Measurements from ENCODE around the gene TPK1. TPM values are rescaled to one million over a fixed set of nuclear protein-coding genes. Genes with fewer than 3 reads are reported as not detected.

Gene TPK1
- total RNA-seq (10 to 100 TPM; 20.3 to 21.7 TPM), total RNA-seq (17.6 to 34.5 reads per million in 2 donors)

DNA sequence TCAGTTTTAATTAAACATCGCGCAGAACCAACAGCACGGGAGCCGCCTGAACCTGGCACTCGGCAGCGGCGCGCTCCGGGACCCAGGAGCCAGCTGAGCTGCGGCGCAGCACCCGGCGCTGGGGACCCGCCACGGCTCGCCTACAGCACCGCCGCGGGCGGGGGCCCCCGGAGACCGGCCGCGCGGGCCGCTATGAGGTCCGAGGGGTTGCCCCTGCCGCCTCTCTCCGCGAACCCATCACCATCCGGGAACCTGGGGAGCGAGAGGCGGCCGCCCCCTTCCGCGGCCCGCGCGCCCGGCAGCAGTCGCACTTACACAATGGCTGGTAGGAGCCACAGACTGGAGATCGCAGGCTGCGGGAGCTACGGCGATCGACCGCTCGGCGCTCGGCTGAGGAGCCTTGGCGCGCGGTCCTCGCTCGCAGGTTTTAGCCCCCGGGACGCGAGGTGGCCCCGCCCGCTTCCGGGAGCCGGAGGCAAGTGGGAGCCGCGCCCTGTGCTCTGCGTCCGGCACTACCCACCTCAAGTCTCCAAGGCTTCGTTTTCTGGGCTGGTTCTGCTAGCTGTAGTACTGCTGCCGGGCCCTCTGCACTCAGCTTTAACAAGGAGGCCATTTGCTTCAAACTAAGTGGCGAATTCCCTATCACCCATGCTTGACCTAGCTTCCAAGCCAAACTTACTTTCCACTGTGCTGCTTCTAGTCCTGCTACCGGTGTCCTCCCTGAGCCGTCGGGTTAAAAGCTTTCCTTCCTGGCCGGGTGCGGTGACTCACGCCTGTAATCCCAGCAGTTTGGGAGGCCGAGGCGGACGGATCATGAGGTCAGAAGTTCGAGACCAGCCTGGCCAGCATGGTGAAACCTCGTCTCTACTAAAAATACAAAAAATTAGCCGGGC lies at the start of gene TPK1:
TPK1 (minus strand) TSS at position 402 of the 893 bp plus-strand sequence. CDS start 451 bp downstream, outside the sequence.
- peak; percentile 80 to 83 (median 81) for DNase-seq
- ATAC-seq, result peak; percentile 92
- no peaks in the 10 kb centered on the region for H3K9me3 ChIP-seq (ENCODE audit: control insufficient read depth, low read length, poor library complexity, severe bottlenecking)
- H3K4me3 Mint-ChIP-seq, result peak within 1 kb of the TSS; percentile 97
- H3K36me3 Mint-ChIP-seq (ENCODE audit: low read depth), result peaks cover 2% of the 10 kb centered on the region
- peak within 1 kb of the TSS; percentile 97 for H3K27ac Mint-ChIP-seq
- H3K4me1 Mint-ChIP-seq, result peaks cover 19% of the 10 kb centered on the region
- H3K27me3 Mint-ChIP-seq, result no peaks in the 10 kb centered on the region

DNA sequence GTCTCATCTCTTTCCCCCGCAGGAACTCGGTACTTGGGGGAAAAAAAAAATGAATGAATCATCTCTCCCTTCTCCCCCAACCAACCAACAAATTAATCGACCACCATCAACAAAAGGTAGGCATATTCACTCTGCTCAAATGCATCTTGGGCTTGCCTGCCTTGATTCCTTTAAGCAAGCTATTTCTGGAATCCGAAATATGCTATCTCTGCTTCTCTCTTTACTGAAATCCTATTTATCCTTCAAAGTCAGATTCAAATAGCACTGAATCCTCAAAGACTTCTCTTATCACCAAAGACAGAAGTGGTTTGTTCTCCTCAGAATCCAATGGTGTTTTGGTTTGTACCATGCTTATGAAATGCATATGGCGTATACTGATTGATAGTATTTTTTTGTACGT lies 49.6 kb upstream of the TPK1 start:
- H3K27ac Mint-ChIP-seq, result no peak overlapping the region
- ATAC-seq, result no peak

DNA sequence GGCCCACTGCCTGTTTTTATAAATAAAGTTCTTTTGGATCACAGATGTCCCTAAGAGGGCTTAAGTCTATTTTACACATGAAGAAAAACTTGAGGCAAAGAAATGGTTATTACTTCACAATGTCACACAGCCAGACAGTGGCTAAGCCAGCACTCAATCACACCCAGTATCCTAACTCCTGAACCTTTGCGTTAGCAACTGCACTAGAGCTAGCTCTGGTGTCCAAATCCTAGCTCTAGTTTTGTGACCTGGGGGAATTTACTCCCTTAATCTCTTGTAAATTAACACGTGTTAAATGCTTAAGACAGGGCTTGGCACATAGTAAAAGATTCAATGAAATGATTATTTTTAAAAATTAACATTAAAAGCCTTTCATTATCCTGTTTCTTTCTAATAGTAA lies 49.0 kb upstream of the TPK1 start:
- peaks cover 3% of the 10 kb centered on the region for H3K4me1 Mint-ChIP-seq
- ATAC-seq (no peak), DNase-seq (no peak)
- H3K4me3 Mint-ChIP-seq, result no peak overlapping the region
- H3K27me3 Mint-ChIP-seq, result no peaks in the 10 kb centered on the region
- H3K36me3 Mint-ChIP-seq (ENCODE audit: low read depth), result no peaks in the 10 kb centered on the region
- no peaks in the 10 kb centered on the region for H3K9me3 ChIP-seq (ENCODE audit: control insufficient read depth, low read length, poor library complexity, severe bottlenecking)
- no peak overlapping the region for H3K27ac Mint-ChIP-seq

More for the DNA sequence above, 49.6 kb upstream of the TPK1 start:
- Mint-ChIP-seq H3K4me3 (no peak overlapping the region), H3K4me1 (peaks cover 3% of the 10 kb centered on the region), H3K27me3 (no peaks in the 10 kb centered on the region), H3K36me3 (ENCODE audit: low read depth) (no peaks in the 10 kb centered on the region)
- no peak for DNase-seq
- H3K9me3 ChIP-seq (ENCODE audit: control insufficient read depth, low read length, poor library complexity, severe bottlenecking), result no peaks in the 10 kb centered on the region

DNA sequence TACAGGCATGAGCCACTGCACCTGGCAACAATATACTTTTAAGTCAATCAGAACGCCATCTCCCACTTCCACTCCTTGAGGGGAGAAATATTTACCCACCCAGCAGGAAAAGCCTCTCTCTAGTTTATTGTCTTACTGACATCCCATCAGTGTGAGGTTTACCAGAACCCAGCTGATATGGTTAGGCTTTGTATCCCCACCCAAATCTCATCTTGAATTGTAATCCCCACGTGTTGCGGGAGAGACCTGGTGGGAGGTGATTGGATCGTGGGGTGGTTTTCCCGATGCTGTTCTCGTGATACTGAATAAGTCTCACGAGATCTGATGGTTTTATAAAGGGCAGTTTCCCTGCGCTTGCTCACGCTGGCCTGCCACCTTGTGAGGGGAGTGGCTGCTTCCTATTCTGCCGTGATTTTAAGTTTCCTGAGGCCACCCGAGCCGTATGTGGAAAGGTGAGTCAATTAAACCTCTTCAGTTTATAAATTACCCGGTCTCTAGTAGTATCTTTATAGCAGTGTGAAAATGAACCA lies 37.5 kb upstream of the TPK1 start:
- H3K9me3 ChIP-seq (ENCODE audit: control insufficient read depth, low read length, poor library complexity, severe bottlenecking), result no peaks in the 10 kb centered on the region
- Mint-ChIP-seq H3K27me3 (peaks cover 29% of the 10 kb centered on the region), H3K36me3 (ENCODE audit: low read depth) (peaks cover 5% of the 10 kb centered on the region), H3K4me3 (no peak overlapping the region), H3K27ac (no peak overlapping the region), H3K4me1 (peaks cover 6% of the 10 kb centered on the region)
- ATAC-seq (no peak), DNase-seq (no peak)

DNA sequence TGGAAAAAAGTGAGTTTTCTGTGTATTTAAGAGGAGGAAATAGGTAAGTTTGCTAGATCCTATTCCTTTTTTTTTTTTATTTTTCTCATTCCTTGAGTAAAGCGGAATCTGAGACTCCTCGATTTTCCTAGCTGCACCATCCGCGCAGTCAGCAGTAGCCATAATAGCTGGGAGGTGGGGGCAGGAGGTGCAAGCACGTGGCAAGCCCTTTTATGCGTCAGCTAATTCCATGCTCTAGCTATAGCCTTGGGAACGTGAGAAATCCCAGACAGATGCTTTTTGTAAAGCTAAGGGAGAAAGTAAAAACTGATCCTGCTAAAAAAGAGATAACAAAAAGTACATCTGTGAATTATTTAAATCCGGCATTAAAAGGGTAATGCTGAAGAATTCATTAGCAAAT lies 33.2 kb upstream of the TPK1 start:
- no peaks in the 10 kb centered on the region for H3K9me3 ChIP-seq (ENCODE audit: control insufficient read depth, low read length, poor library complexity, severe bottlenecking)
- H3K4me1 Mint-ChIP-seq, result peaks cover 5% of the 10 kb centered on the region
- no peak for DNase-seq
- peaks cover 3% of the 10 kb centered on the region for H3K36me3 Mint-ChIP-seq (ENCODE audit: low read depth)
- ATAC-seq, result no peak
- H3K4me3 Mint-ChIP-seq, result no peak overlapping the region
- H3K27me3 Mint-ChIP-seq, result peaks cover 19% of the 10 kb centered on the region
- H3K27ac Mint-ChIP-seq, result no peak overlapping the region

DNA sequence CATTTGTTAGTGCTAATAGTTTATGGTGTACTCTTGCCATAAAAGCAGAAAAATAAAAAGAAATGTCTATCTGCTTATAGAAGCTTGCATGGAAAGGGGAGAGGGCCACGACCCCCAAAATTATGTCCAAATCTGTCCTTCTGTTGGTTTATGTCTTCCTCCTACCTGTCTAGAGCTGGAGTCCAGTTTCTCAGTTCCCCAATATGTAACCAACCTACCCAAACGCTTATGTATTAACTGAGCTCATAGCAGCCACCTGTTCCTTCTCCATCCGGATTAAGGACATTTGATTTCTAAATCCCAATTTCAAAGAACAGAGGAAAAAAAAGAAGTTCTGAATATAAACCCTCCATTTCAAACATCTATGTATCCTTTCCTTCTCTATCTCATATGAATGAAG lies 30.3 kb upstream of the TPK1 start:
- no peaks in the 10 kb centered on the region for H3K9me3 ChIP-seq (ENCODE audit: control insufficient read depth, low read length, poor library complexity, severe bottlenecking)
- no peak overlapping the region for H3K27ac Mint-ChIP-seq
- ATAC-seq (no peak), DNase-seq (no peak)
- no peak overlapping the region for H3K4me3 Mint-ChIP-seq
- H3K27me3 Mint-ChIP-seq, result peaks cover 13% of the 10 kb centered on the region
- H3K36me3 Mint-ChIP-seq (ENCODE audit: low read depth), result no peaks in the 10 kb centered on the region
- H3K4me1 Mint-ChIP-seq, result peaks cover 3% of the 10 kb centered on the region

DNA sequence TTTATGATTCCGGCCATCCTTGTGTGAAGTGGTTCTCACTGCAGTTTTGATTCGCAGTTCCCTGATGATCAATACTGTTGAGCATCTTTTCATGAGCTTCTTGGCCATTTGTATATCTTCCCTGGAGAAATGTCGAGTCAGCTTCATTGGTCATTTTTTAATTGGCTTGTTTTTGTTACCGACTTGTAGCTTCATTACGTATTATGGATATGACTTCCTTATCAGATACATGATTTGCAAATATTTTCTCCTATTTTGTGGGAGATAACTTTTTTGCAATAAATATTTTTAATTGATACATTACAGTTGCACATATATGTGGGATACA lies 27.4 kb upstream of the TPK1 start:
- H3K36me3 Mint-ChIP-seq (ENCODE audit: low read depth), result no peaks in the 10 kb centered on the region
- ATAC-seq (no peak), DNase-seq (no peak)
- H3K9me3 ChIP-seq (ENCODE audit: control insufficient read depth, low read length, poor library complexity, severe bottlenecking), result no peaks in the 10 kb centered on the region
- peaks cover 13% of the 10 kb centered on the region for H3K27me3 Mint-ChIP-seq
- peaks cover 6% of the 10 kb centered on the region for H3K4me1 Mint-ChIP-seq
- H3K27ac Mint-ChIP-seq, result no peak overlapping the region
- no peak overlapping the region for H3K4me3 Mint-ChIP-seq

DNA sequence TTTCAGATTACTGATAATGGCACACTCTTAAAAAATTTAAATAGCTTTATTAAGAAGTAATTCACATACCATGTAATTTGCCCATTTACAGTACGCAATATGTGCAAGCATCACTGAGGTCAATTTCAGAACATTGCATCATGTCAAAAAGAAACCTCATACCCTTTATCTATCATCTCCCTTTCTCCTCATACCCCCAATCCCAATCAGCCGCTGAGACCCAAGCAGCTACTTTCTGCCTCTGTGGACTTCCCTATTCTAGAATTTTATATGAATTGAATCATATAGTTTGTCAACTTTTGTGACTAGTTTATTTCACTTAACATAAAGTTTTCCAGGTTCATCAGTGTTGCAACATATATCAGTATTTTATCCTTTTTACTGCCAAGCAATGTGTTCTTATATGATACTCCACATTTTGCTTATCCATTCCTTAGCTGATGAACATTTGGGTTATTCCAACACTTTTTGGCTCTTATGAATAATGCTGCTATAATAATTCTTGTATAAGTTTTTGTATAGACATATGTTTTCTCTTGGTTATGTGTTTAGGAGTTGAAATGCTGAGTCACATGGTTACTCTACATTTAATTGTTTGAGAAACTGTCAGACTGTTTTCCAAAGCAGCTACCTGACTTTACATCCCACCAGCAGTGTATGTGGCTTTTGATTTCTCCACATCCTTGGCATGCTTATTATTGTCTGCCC lies 26.9 kb upstream of the TPK1 start:
- no peak for DNase-seq
- Mint-ChIP-seq H3K4me1 (peaks cover 6% of the 10 kb centered on the region), H3K27me3 (peaks cover 13% of the 10 kb centered on the region), H3K27ac (no peak overlapping the region), H3K4me3 (no peak overlapping the region), H3K36me3 (ENCODE audit: low read depth) (no peaks in the 10 kb centered on the region)
- no peaks in the 10 kb centered on the region for H3K9me3 ChIP-seq (ENCODE audit: control insufficient read depth, low read length, poor library complexity, severe bottlenecking)
- ATAC-seq, result no peak

DNA sequence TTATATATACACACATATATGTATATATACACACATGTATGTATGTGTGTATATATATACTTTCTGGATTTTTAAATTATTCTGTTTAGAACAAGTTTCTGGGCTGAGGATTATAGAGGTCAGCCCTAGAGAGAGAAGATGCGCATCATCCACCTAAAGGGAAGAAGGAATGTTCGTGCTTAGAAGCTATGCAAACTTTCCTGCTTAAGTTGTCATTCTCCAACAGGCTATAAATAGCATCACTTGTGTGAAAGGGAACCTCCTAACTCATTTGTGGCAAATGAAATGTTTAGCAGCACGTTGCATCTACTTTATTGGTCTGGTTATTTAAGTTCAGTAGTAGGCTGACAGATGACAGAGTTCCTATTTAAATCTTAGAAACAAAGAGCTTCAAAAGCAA lies 23.9 kb upstream of the TPK1 start:
- H3K27ac Mint-ChIP-seq, result no peak overlapping the region
- H3K27me3 Mint-ChIP-seq, result no peaks in the 10 kb centered on the region
- H3K4me1 Mint-ChIP-seq, result peaks cover 5% of the 10 kb centered on the region
- peaks cover 2% of the 10 kb centered on the region for H3K36me3 Mint-ChIP-seq (ENCODE audit: low read depth)
- no peaks in the 10 kb centered on the region for H3K9me3 ChIP-seq (ENCODE audit: control insufficient read depth, low read length, poor library complexity, severe bottlenecking)
- no peak overlapping the region for H3K4me3 Mint-ChIP-seq
- DNase-seq, result no peak
- ATAC-seq, result no peak

DNA sequence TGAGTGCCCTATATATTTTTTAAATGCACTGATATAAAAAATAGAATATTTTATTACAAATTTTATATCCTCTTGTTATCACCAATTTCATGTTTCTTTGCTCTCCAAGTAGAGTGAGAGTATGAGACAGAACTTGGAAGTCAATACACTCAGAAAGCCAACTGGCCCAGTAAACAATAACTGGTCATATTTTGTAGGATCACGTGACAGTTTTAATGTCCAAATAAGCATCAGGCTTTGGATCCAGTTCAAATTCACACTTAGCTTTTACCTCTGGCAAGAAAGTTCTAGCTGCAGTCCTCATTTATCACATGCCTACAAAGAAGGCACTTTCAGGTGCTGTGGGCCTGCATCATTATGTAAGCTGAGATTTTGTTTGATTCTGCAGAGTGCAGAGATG lies 21.6 kb upstream of the TPK1 start:
- Mint-ChIP-seq H3K27ac (no peak overlapping the region), H3K4me1 (peaks cover 5% of the 10 kb centered on the region), H3K4me3 (no peak overlapping the region), H3K36me3 (ENCODE audit: low read depth) (peaks cover 2% of the 10 kb centered on the region), H3K27me3 (no peaks in the 10 kb centered on the region)
- no peaks in the 10 kb centered on the region for H3K9me3 ChIP-seq (ENCODE audit: control insufficient read depth, low read length, poor library complexity, severe bottlenecking)
- DNase-seq, result no peak
- ATAC-seq, result no peak

DNA sequence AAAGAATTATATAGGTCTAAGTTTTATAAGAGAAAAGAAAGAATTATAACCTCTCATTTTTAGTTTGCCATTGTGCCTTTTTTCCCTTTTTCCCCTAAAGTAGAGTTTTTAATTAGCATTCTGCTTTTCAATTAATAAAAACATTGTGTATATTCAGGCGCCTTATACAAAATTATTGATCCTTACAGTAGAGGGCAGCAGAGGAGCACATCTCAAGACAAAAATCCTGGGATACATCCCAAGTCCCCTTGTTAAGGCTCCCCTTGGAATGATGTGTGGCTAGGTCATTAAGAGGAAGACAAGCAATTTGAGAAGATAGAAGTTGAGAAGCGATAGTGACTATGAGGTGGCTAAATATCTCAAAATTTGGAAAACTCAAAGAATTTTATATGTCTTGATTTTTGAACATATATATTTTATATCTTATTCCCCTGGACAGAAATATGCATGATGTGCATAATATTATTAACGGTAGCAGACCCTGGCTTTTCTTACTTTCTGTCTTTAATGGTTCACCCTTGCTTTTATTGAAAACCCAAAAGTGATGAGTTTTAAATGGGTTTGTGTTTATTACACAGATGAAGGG lies 19.1 kb upstream of the TPK1 start:
- no peak for ATAC-seq

DNA sequence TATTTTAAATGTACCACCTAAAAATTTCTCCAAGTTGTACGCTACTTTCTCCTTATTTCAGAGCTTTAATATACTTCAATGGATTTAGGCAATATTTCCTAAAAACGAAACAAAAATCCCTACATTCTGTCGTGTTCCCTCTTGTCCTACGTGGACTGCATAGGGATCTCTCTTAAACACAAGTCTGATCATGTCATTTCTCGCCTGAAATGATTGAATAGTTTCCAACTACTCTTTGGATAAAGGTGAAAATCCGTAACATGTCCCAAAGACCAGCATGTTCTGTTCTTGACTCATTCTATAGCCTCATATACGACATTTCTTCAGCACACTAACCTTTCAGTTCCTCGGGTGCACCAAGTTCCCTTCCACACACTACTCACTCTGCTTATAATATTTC lies 17.7 kb upstream of the TPK1 start:
- Mint-ChIP-seq H3K27ac (no peak overlapping the region), H3K27me3 (no peaks in the 10 kb centered on the region), H3K36me3 (ENCODE audit: low read depth) (peaks cover 2% of the 10 kb centered on the region), H3K4me3 (no peak overlapping the region), H3K4me1 (peaks cover 2% of the 10 kb centered on the region)
- no peaks in the 10 kb centered on the region for H3K9me3 ChIP-seq (ENCODE audit: control insufficient read depth, low read length, poor library complexity, severe bottlenecking)
- DNase-seq (no peak), ATAC-seq (no peak)

More for the DNA sequence above, 19.1 kb upstream of the TPK1 start:
- no peak for DNase-seq
- Mint-ChIP-seq H3K27me3 (no peaks in the 10 kb centered on the region), H3K27ac (no peak overlapping the region), H3K4me1 (peaks cover 2% of the 10 kb centered on the region), H3K4me3 (no peak overlapping the region), H3K36me3 (ENCODE audit: low read depth) (peaks cover 2% of the 10 kb centered on the region)
- no peaks in the 10 kb centered on the region for H3K9me3 ChIP-seq (ENCODE audit: control insufficient read depth, low read length, poor library complexity, severe bottlenecking)

DNA sequence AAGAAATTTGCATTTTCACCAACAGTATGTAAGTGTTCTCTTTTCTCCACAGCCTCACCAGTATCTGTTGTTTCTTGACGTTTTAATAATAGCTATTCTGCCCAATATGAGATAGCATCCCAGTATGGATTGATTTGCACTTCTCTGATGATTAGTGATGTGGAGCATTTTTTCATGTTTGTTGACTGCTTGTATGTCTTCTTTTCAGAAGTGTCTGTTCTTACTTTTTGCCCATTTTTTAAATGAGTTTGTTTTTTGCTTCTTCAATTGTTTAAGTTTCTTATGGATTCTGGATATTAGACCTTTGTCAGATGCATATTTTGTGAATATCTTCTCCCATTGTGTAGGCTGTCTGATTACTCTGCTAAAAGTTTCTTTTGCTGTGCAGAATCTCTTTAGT lies 12.2 kb upstream of the TPK1 start:
- no peaks in the 10 kb centered on the region for H3K9me3 ChIP-seq (ENCODE audit: control insufficient read depth, low read length, poor library complexity, severe bottlenecking)
- H3K4me1 Mint-ChIP-seq, result no peaks in the 10 kb centered on the region
- no peaks in the 10 kb centered on the region for H3K27me3 Mint-ChIP-seq
- peaks cover 3% of the 10 kb centered on the region for H3K36me3 Mint-ChIP-seq (ENCODE audit: low read depth)
- H3K27ac Mint-ChIP-seq, result no peak overlapping the region
- no peak for ATAC-seq
- no peak for DNase-seq
- H3K4me3 Mint-ChIP-seq, result no peak overlapping the region
